ENCODE results near the gene PARD3B.

DNA sequence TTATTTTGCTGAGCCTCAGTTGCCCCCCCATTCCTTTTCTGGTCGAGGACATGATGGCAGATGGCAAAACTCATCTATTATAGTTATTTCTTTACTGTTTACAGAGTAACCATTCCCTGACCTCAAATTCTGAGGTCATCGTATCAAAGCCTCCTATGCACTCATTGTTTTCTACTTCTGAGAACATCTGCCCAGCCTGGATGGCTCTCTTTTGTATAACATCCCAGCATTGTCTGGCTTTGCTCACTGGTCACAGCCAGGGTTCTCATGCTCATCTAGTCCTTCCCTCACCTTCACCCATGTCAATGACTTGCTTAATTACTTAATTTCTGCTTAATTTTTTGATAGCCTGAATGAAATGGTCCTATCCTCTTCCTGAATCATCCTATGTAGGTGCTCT lies 472.1 kb downstream of the PARD3B start:
- no peak for TF ChIP-seq YY1 (IDR thresholded peaks at IDR 0.05; ENCODE audit: insufficient read depth, insufficient read length)
- no peak for TF ChIP-seq ZNF274 (IDR thresholded peaks at IDR 0.05; ENCODE audit: low read depth, low read length)
- no peak for TF ChIP-seq SUZ12 (IDR thresholded peaks at IDR 0.05; ENCODE audit: extremely low read depth, insufficient read depth, insufficient read length)

Data from NT2/D1 (cell line).